PC-9 (cell line): Measurements from ENCODE around the gene HGF. TPM values are rescaled to one million over a fixed set of nuclear protein-coding genes. Genes with fewer than 3 reads are reported as not detected.

Experiments
- BruUV-seq: library from RNA; stranded (reverse); fragments of 400-500 nt; replicated peaks from 2 replicates; lab custom pipeline; 2021; lab: Mats Ljungman, UMichigan
- CTCF ChIA-PET: fragments of 300-600 bp; sonication (Branson Sonifier 250); formaldehyde crosslinking; loops from one replicate; lab custom pipeline; 2022; ENCODE audit warnings: antibody characterized with exemption; lab: Charles Lee
- POLR2A ChIA-PET: fragments of 300-600 bp; sonication (Branson Sonifier 250); formaldehyde crosslinking; loops from one replicate; lab custom pipeline; 2022; ENCODE audit warnings: antibody characterized with exemption; ENCODE audit not compliant: unreplicated experiment; lab: Charles Lee
- DNase-seq, 2 experiments: peaks; one replicate each; pipeline versions ENCODE4 v3.0.0 to v3.0.0-alpha.2; 2015 to 2022; ENCODE audit warnings: mixed read lengths in 1 of 2
- H2AFZ ChIP-seq: fragments of 200-600 bp; sonication (generic); 2 replicates; pipeline ENCODE4 v1.8.1; 2017; ENCODE audit warnings: antibody characterized with exemption
- H3F3A ChIP-seq: fragments of 200-600 bp; sonication (generic); 2 replicates; pipeline ENCODE4 v1.8.1; 2017; ENCODE audit warnings: antibody characterized with exemption, mild to moderate bottlenecking, low read depth; ENCODE audit not compliant: insufficient read depth
- H3K27ac ChIP-seq: fragments of 200-600 bp; sonication (generic); 2 replicates; pipeline ENCODE4 v1.6.1; 2016; ENCODE audit warnings: mixed run types
- H3K27me3 ChIP-seq: fragments of 200-600 bp; sonication (generic); 2 replicates; pipeline ENCODE4 v1.6.1; 2016; ENCODE audit warnings: low read depth, mixed run types; ENCODE audit not compliant: insufficient read depth
- H3K36me3 ChIP-seq: fragments of 200-600 bp; sonication (generic); 2 replicates; pipeline ENCODE4 v1.6.1; 2016; ENCODE audit warnings: low read depth, mixed run types
- H3K4me1 ChIP-seq: fragments of 200-600 bp; sonication (generic); replicated peaks from 2 replicates; pipeline ENCODE4 v1.6.1; 2016; ENCODE audit warnings: mixed run types; ENCODE audit not compliant: insufficient read depth
- H3K4me2 ChIP-seq: fragments of 200-600 bp; sonication (generic); 2 replicates; pipeline ENCODE4 v1.6.1; 2017; ENCODE audit warnings: mixed run types
- H3K4me3 ChIP-seq: fragments of 200-600 bp; sonication (generic); 2 replicates; pipeline ENCODE4 v1.6.1; 2016; ENCODE audit warnings: mixed run types
- H3K79me2 ChIP-seq: fragments of 200-600 bp; sonication (generic); 2 replicates; pipeline ENCODE4 v1.6.1; 2017; ENCODE audit warnings: low read depth, mixed run types
- H3K9me2 ChIP-seq: fragments of 200-600 bp; sonication (generic); 2 replicates; pipeline ENCODE4 v1.8.1; 2017; ENCODE audit warnings: mild to moderate bottlenecking; ENCODE audit not compliant: insufficient read depth
- H3K9me3 ChIP-seq: fragments of 200-600 bp; sonication (generic); 2 replicates; pipeline ENCODE4 v1.8.1; 2016; ENCODE audit warnings: low read depth; ENCODE audit not compliant: insufficient read depth
- H4K20me1 ChIP-seq: fragments of 200-600 bp; sonication (generic); 2 replicates; pipeline ENCODE4 v1.8.1; 2017; ENCODE audit not compliant: insufficient read depth
- EZH2 ChIP-seq: fragments of 200-600 bp; sonication (generic); IDR thresholded peaks from 2 replicates; pipeline ENCODE4 v1.8.0; 2017; ENCODE audit warnings: antibody characterized with exemption, low read depth
- intact Hi-C: fragments of 100-400 bp; cut with micrococcal nuclease; formaldehyde crosslinking; loops from one replicate; pipeline ENCODE4 v1.10.0; 2022; ENCODE audit not compliant: unreplicated experiment
- total RNA-seq: library from RNA; stranded (reverse); gene quantifications from 2 replicates; pipeline ENCODE4 v1.2.3, GENCODE V29; 2021
- TF ChIP-seq, protein P1 (sequence below): fragments of 200-600 bp; sonication (generic); conservative IDR thresholded peaks from 2 replicates; pipeline ENCODE4 v1.6.1; 2017; ENCODE audit warnings: mixed run types, antibody characterized with exemption, mild to moderate bottlenecking, moderate library complexity

Gene HGF
- total RNA-seq, 1 experiment from 2014 or later, result not detected

DNA sequence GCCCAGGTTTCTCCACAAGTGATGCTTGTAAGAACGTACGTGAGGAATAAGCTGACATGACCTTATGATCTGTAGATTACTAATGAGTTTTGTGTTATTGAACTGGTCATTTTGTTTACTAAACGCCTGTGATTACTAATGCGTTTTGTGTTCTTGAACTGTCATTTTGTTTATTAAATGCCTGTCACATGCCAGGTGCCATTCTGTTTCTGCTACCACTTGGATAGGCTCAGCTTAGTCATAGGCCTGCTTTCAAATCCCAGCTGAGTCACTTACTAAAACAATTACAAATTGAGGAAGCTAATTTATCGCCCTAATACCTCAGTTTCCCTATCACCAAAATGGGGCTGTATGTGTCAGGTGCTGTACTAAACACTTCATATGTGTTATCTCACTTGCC, 4.7 kb upstream of the HGF start:
- no peaks in the 10 kb centered on the region for H3K36me3 ChIP-seq
- BruUV-seq, result no TSS peak
- H3K79me2 ChIP-seq, result no peaks in the 10 kb centered on the region
- H3K27me3 ChIP-seq, result no peaks in the 10 kb centered on the region
- H3K9me3 ChIP-seq, result no peaks in the 10 kb centered on the region
- H2AFZ ChIP-seq, result no peak overlapping the region
- no peak overlapping the region for H3K27ac ChIP-seq
- CTCF ChIA-PET, result no interaction called here
- no peaks in the 10 kb centered on the region for H3K4me1 ChIP-seq
- POLR2A ChIA-PET, result no interaction called here
- H3K4me2 ChIP-seq, result no peak overlapping the region
- no peaks in the 10 kb centered on the region for H3F3A ChIP-seq
- no peaks in the 10 kb centered on the region for H3K9me2 ChIP-seq
- intact Hi-C loops, result no loop called here
- no peaks in the 10 kb centered on the region for H4K20me1 ChIP-seq
- DNase-seq, result no peak
- H3K4me3 ChIP-seq, result no peak overlapping the region
- TF ChIP-seq EZH2, result no peak
- TF ChIP-seq, protein P1, sequence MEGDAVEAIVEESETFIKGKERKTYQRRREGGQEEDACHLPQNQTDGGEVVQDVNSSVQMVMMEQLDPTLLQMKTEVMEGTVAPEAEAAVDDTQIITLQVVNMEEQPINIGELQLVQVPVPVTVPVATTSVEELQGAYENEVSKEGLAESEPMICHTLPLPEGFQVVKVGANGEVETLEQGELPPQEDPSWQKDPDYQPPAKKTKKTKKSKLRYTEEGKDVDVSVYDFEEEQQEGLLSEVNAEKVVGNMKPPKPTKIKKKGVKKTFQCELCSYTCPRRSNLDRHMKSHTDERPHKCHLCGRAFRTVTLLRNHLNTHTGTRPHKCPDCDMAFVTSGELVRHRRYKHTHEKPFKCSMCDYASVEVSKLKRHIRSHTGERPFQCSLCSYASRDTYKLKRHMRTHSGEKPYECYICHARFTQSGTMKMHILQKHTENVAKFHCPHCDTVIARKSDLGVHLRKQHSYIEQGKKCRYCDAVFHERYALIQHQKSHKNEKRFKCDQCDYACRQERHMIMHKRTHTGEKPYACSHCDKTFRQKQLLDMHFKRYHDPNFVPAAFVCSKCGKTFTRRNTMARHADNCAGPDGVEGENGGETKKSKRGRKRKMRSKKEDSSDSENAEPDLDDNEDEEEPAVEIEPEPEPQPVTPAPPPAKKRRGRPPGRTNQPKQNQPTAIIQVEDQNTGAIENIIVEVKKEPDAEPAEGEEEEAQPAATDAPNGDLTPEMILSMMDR, result no peak

DNA sequence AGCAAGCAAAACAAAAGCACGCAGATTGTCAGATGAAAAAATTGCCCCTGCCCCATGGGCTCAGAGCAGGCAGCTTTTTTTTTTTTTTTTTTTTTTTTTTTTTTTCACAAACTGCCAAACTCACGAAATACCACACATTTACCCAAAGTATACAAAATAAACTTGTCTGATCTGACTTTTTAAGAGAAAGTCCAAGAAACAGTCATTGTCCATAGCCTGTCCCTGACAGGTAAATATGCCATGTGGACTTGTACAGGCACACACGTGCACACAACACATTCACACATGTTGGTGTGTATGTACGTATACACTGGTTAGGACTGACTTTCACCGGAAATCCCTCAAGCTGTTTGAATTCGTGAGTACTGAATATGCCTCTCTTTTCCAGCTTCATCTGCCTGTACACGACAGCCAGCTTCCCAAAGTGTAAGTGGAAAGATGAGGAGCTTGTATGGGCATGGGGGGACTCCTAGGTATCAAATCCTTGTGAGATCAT, 929 bp upstream of the HGF start:
- no peaks in the 10 kb centered on the region for H3K79me2 ChIP-seq
- no peak for TF ChIP-seq EZH2
- TF ChIP-seq, protein P1, result no peak
- no peaks in the 10 kb centered on the region for H4K20me1 ChIP-seq
- H2AFZ ChIP-seq, result 0 out of 2 replicates have a peak overlapping the region, but pooled peaks have one; percentile 39
- H3K27ac ChIP-seq, result no peak overlapping the region
- no peaks in the 10 kb centered on the region for H3F3A ChIP-seq
- H3K9me2 ChIP-seq, result no peaks in the 10 kb centered on the region
- BruUV-seq, result no TSS peak
- no peak overlapping the region for H3K4me2 ChIP-seq
- H3K36me3 ChIP-seq, result no peaks in the 10 kb centered on the region
- no peaks in the 10 kb centered on the region for H3K9me3 ChIP-seq
- no peaks in the 10 kb centered on the region for H3K27me3 ChIP-seq
- no peak for DNase-seq
- intact Hi-C loops, result no loop called here
- H3K4me3 ChIP-seq, result no peak overlapping the region
- ChIA-PET POLR2A (no interaction called here), CTCF (interaction anchor here (0.6 kb wide), 1 partner anchor 663 kb away, joined by 8 read pairs; no protein-coding TSS in a partner anchor)
- H3K4me1 ChIP-seq, result no peaks in the 10 kb centered on the region

GRCh38 chr7:81768951-81769778, 682 bp downstream of the HGF start:
- Histone ChIP-seq H3K79me2 (no peaks in the 10 kb centered on the region), H3K27me3 (no peaks in the 10 kb centered on the region), H3F3A (no peaks in the 10 kb centered on the region), H3K9me2 (no peaks in the 10 kb centered on the region), H3K36me3 (no peaks in the 10 kb centered on the region), H4K20me1 (no peaks in the 10 kb centered on the region), H3K4me2 (no peak overlapping the region), H3K27ac (no peak overlapping the region), H3K4me1 (no peaks in the 10 kb centered on the region), H3K9me3 (no peaks in the 10 kb centered on the region), H3K4me3 (no peak overlapping the region), H2AFZ (no peak overlapping the region)
- intact Hi-C loops, result no loop called here
- BruUV-seq, result no TSS peak
- ChIA-PET CTCF (no interaction called here), POLR2A (no interaction called here)
- DNase-seq, result no peak
- no peak for TF ChIP-seq EZH2
